GM18861 (cell line): ENCODE measurements around the gene ARGLU1.
A peak's percentile ranks its signal among the peaks of the same experiment; 100 is the strongest.
"Not testable (repeated sequence)": the region's sequence is repeated elsewhere in the genome, so short reads cannot be mapped to it uniquely, and the experiment has no call there.

Experiments used
- ATAC-seq: cut with Tn5 transposase; IDR thresholded peaks from one replicate; pipeline ENCODE4 v1.9.1; 2021; ENCODE audit not compliant: unreplicated experiment

Gene ARGLU1

GRCh38 chr13:106567474-106568298 lies at the start of gene ARGLU1:
TSS of gene ARGLU1 (minus strand) at chr13:106568137. CDS start at chr13:106567919, 218 bp downstream.
- peak; percentile 73 for ATAC-seq

GRCh38 chr13:106617561-106617960 lies 49.6 kb upstream of the ARGLU1 start:
- no peak for ATAC-seq

GRCh38 chr13:106616729-106617128 lies 48.8 kb upstream of the ARGLU1 start:
- no peak for ATAC-seq

- no peak for ATAC-seq
Observed at GRCh38 chr13:106614874-106615273, 46.9 kb upstream of the ARGLU1 start.

GRCh38 chr13:106612688-106613087 lies 44.8 kb upstream of the ARGLU1 start:
- ATAC-seq = no peak

GRCh38 chr13:106610486-106610885 lies 42.5 kb upstream of the ARGLU1 start:
- no peak for ATAC-seq

- no peak for ATAC-seq
Observed at GRCh38 chr13:106609116-106609515, 41.2 kb upstream of the ARGLU1 start.

- ATAC-seq = no peak
Observed at GRCh38 chr13:106603546-106603945, 35.6 kb upstream of the ARGLU1 start.

GRCh38 chr13:106602178-106602577 lies 34.2 kb upstream of the ARGLU1 start:
- ATAC-seq = no peak

- ATAC-seq = no peak
Observed at GRCh38 chr13:106601489-106601888, 33.6 kb upstream of the ARGLU1 start.

- ATAC-seq = not testable (repeated sequence)
Observed at GRCh38 chr13:106600798-106601135, 32.8 kb upstream of the ARGLU1 start.

- ATAC-seq = no peak
Observed at GRCh38 chr13:106599875-106600797, 32.2 kb upstream of the ARGLU1 start.

- no peak for ATAC-seq
Observed at GRCh38 chr13:106597749-106598395, 29.9 kb upstream of the ARGLU1 start.

GRCh38 chr13:106597186-106597585 lies 29.2 kb upstream of the ARGLU1 start:
- no peak for ATAC-seq

GRCh38 chr13:106596275-106596937 lies 28.5 kb upstream of the ARGLU1 start:
- ATAC-seq = no peak

- no peak for ATAC-seq
Observed at GRCh38 chr13:106595625-106596024, 27.7 kb upstream of the ARGLU1 start.

- no peak for ATAC-seq
Observed at GRCh38 chr13:106594980-106595379, 27.0 kb upstream of the ARGLU1 start.

- ATAC-seq = no peak
Observed at GRCh38 chr13:106593132-106593531, 25.2 kb upstream of the ARGLU1 start.

- ATAC-seq = no peak
Observed at GRCh38 chr13:106591299-106591698, 23.4 kb upstream of the ARGLU1 start.

GRCh38 chr13:106589716-106590115 lies 21.8 kb upstream of the ARGLU1 start:
- ATAC-seq = no peak

GRCh38 chr13:106588367-106588766 lies 20.4 kb upstream of the ARGLU1 start:
- ATAC-seq = no peak
